Hypothalamus (tissue), 51 donors: Measurements from ENCODE around the gene MTX3.

Experiments
- DNase-seq, 51 donors: peaks; one replicate each; lab custom pipeline; 2025; lab: John Stamatoyannopoulos, UW

The MTX3 gene

DNA sequence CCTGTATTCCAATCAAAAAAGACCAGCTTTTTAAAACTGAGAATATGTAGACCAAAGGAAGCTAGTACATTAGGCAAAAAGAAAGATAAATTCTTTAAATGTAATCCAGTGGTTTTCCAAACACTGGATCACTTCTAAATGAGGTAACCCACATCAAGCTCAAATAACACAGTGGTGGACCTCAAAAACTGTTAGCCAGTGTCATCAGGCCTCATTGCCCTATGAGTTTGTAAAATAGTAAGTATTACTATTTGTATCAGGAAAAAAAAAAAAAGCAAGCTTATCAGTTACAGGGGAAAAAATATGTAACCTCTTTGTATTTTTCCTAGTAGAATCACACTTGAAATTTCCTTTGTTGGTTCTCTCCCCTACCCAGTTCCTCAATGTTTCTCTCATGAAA is 6.7 kb downstream of the MTX3 start:
- DNase-seq = no peak

DNA sequence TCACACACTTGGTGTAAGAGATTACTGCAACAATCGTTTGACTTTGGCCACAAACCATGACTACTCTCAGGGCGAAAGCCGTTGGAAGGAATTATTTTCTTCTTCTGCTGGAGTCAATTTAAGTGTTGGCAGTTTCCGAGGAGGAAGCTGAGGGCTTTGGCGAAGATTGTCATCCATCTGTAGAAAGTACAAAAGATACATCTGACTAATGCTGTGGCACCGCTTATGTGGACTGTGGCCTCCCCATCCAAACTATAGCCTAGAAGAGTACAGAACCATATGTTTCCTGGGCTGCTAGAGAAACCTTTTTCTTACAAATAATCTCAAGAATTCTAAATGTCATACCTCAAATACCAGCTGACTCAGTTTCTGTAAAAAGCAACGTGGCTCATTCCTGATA is 7.4 kb downstream of the MTX3 start:
- no peak for DNase-seq

DNA sequence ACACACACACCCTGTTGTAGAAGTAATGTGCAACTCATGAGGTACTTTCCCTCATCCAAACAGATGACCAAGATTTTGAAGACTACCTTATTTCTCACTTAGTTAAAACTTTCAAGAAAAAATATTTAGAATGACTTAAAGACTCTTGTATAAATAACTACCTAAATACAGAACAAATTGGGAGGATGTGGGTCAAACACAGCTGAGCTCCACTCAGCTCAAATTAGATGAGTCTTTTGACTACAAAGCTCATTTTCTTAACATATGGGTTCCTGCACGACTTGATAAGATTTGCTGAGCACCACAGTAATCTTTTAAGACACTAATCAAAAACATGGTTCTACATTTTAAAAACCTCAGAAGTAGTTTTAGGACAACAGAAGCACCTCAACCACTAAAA is 8.9 kb downstream of the MTX3 start:
- no peak for DNase-seq

DNA sequence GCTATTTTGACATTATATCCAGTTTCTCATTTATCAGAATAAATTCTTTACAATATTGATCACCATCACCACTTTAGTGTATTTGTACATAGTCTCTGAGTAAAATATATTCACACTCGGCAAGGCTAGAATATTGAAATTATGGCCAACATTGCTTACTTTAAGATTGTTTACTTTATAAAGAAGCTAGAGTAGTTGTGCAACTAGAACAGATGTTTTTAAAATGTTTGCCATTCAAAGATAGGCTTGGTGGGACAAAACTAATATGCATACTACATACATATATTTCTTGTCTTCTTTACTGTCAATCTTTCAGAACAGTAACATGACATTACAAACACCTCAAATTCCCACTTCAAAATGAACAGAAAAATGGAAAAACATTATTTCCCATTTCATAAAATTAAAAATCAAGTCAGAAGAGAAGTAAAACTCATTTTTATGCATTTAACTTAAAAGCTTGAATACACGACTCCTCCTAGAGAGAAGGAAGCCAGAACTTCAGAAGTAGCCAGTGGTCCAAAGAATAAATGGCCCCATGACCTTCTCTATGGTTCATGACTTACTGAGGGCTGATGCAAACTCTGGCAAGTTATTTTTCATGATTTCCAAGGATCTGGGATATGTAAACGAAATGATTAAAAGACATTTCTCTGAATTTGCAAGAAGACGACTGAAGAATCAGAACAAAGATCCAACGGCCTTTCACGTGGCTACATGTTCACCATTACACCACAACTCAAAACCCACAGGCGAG is 14.1 kb downstream of the MTX3 start:
- no peak for DNase-seq

DNA sequence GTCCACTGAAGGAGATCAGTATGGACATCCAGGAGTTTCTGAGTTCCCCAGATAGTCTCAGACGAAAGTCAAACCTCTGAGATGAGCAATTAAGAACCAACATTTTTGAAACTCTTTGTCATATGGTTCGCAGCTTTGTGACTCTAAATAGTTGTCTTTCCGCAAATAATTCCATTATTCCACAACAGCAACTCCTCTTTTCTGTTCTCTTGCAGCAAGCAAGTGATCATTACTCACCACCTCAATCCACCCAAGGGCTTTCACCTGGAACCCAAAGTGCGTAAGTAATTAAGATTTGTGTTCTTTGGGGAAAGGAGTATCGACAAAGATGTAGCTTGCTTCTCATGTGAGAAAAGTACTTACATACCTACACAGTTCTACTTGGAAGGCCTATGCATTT is 15.6 kb downstream of the MTX3 start:
- DNase-seq = no peak

DNA sequence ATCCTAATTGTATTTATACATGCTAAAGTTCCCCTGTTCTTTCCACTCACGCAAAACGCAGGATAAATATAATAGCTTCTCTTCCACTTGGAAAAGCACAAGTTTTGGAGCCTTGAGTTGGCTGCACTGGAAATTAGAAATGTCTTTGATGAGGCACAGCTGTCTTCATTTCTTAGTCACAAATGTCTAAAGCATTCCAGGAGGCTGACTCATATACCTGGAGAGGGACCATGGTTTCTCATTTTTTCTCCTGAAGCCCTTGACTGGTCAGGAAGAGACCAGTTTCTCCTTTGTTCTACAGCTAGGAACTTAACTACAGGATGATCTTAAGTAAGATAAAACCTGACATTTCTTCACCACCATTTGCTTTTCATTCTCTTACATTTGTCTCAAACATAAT is 16.2 kb downstream of the MTX3 start:
- no peak for DNase-seq

DNA sequence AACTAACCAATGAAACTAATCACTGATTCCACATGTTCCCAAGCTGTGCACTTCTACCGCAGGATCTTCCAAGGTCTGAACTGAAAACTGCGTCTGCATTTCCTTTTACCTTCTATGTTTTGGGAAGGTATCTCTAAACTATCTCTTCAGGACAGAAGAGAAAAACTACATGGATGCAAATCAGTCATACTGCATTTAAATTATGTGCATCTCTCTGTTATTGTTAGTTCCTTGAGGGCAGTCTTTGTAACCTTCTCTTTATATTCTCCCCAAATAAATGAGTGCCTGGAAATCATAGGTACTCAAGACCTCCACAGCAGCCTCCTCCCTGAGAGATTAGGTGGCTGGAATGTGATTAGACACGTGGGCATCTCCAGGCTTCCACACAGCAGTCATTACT is 17.1 kb downstream of the MTX3 start:
- DNase-seq = no peak

DNA sequence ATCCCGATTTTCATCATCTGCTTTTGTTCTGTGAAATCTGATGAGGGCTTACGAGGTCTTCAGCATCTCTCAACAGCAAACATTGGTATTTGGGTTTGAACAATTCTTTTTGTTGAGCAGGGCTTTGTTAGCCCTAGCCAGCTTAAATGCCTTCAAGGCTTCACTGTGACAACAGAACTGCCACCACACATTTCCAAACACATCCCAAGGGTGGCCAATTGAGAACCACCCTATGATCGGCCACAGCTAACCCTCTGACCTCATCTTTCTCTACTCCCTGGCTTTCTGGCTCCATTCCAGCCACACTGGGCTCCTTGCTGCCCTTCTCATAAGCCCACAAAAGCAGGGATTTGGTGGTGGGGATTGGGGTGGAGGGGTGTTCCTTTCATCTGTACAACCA is 17.6 kb downstream of the MTX3 start:
- peak in 1 of 51 donors; percentile 4 for DNase-seq

DNA sequence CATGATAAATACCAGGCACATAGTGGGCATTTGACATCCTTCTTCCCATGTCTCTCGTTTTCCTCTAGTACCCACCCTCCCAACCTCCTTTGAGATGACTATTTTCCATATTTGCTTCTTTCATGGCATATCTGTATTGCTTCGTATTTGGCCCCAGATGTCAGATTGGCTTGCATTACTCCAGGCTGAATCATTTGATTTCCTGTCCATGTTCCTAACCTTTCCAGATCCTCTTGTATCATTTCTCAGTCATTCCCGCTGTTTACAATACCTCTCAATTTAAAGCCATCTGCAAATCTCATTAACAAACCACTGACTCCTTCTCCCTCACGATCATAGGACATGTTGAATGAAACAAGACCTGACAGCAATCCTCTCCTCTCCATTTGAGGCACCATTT is 19.9 kb downstream of the MTX3 start:
- no peak for DNase-seq

DNA sequence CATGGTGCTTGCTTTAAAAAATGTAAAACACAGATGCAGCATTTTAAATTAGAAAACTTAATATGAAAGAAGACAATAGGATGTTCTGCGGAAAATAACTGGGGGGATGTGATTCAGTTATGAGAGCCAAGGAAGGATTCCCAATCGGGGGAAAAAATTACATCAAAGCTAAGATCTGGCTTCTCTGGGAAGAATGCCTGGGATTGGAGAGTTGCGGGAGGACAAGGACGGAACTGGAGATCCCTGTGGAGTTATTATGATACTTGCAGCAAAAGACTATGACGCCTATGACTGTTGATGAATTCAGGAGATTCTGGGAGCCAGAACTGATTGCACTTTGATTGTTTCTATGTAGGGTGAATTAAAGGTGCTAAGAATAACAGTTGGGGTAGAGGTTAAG is 24.6 kb downstream of the MTX3 start:
- DNase-seq = no peak

DNA sequence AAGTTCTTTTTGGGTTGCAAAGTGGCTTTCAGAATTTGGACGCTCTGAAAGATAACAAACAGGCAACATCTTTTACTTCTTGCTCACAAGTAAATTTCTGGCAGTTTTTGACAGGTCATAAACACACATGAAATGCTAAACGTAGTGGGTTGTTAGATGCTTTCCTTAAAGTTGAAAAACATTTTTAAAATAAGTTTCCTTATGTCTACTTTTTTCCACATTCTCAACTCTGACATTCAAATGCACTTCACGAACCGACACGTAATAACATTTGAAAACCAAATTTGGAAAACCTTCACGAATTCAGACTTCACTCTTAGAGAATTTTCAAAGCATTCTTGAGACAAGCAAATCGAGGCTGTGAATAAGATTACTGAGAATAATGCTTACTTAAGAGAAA is 26.9 kb downstream of the MTX3 start:
- no peak for DNase-seq

DNA sequence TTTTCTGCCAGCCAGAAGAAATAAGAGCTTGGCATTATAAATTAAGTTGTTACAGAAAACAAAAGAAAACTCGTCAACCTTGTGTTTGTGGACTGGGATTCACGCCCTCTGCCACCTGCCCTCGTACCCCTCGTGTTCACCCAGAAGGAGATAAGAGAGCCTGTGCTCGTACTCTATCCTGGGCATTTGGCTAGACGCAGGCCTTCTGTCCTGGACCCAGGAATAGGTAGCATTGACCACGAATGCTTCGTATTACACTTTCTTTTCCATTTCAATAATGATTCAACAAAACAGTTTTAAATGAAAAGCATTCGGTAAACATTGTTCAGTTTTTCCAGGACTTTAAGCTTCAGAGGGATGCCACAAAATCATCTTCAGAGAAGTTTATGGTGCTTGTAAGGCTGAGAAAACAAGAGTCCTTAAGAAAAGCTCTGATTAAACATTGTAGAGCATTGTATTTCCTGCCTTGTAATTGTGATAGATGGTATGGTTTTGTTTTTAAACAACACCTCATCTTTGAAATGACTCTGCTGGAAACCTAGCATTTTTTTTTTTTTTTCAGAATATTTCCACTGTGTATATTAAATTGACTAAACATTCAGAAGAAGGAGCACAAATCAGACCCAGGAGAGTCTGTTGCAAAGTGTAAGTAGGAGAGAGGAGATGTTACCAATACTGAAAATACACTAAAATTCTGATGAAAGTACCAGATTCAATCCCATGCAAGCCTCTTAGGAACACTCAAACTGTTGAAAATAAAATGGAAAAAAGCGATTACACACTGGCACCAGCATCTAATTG is 27.6 kb downstream of the MTX3 start:
- DNase-seq = no peak

DNA sequence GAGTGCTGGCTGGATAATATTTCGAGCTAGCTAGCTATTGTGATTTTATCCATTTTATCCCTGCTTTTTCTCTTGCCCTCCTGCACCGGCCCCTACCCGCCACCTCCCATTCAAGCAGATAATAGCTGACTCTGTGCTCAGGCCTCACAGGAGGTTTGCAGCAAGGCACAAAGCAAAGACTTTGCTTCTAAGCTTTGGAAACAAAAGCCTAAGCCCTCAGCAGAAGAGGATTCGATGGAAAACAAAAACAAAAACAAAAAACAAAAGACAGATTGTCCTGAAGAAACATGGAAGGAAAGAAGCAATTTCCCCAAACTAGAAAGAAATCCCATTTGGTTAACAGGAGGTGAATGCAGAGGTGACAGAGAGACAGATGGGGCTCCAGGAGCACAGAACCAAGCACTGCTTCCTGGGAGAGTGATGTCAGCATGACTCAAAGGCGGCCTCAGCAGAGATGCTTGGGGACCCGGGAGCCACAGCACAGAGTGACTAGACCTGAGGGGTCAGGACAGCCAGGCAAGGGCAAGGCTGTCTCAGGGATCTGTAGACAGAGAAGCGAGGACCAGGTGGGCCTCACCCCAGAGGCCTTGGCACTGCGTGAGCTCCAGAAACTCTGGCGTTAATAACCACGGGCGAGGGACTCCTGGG is 28.4 kb downstream of the MTX3 start:
- DNase-seq = peak in 1 of 51 donors; percentile 3

DNA sequence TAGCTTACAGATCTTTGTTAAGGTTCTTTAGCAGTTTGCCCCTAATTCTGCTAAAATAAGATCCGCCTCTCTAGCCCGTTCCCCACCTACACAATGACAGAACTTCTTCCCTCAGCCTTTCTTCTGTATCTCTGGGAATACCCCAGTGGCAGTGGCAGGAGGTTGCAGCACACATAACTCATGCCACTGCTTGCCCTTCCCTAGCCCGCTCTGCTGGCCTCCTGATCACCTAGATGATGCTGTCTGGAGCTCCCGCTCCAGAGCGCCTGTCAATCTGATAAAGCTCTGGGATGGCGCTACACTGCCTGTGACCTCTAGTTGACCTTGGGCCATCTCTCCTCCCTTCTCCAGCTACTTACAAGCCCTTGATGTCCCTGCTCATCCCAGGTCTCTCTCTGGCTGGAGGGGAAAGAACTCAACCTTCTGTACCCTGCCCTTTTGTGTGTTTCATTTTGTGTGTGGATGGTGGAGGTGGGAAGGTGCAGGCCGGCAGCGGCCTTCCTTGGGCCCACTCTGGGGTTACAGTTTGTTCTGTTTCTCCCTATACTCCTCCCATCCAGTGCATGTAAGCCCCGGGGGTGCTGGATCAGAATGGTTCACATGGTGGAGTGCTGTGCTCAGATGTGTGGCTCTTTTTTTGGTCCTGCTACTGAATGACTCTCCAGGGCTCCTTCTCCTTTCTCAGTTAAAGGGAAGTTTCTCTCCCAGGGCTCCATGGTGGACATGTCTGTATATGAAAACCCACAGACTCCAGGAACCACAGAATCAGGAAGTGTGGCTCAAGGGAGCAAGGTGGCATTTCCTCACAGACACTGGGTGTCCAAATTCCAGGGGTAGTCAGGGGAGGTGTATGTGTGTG is 29.1 kb downstream of the MTX3 start:
- no peak for DNase-seq

DNA sequence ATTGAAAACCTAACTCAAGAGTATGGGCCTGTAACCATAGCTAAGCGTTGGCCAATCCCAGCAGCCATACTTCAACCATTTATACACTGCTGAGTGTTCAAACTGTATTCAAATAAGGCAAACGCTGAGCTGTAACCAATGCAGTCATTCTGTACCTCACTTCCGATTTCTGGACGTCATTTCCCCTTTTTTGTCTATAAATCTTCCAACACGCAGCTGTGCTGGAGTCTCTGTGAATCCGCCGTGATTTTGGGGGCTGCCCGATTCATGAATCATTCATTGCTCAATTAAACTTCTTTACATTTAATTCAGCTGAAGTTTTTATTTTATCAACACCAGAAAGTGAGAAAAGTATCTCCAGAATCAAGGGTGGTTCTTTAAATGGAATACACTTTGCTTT is 31.7 kb downstream of the MTX3 start:
- no peak for DNase-seq

DNA sequence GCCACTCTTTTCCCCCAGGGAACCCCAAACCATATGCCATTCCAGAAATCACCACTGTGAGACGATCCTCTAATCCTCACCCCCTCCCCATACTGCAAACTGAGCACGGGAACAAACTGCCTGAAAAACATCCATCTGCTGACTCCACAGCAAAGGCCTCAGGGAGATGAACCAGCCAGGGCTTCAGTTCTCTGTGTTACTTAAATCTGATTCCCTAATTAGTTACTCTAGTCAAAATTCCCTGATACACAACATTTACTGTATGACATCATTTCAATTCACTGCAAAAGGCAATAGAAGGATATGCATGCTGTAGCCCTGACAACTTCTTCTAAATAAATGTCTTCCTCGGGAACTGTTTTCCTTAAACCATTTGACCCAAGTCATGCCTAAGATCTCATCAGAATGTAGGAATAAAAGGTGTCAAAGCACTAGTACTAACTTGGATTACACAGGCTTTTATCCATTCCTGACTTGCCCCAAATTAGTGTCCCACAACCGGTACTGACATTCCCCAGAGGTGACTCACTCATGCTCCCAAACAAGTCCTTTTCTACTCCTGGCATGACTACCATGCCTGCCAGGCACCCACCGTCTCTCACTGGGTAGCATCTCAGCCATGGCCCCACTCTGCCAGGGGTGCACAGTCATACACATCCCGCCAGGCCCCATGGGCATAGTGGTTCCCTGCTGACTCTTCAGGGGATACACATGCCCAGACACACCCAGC is 35.0 kb downstream of the MTX3 start:
- no peak for DNase-seq

DNA sequence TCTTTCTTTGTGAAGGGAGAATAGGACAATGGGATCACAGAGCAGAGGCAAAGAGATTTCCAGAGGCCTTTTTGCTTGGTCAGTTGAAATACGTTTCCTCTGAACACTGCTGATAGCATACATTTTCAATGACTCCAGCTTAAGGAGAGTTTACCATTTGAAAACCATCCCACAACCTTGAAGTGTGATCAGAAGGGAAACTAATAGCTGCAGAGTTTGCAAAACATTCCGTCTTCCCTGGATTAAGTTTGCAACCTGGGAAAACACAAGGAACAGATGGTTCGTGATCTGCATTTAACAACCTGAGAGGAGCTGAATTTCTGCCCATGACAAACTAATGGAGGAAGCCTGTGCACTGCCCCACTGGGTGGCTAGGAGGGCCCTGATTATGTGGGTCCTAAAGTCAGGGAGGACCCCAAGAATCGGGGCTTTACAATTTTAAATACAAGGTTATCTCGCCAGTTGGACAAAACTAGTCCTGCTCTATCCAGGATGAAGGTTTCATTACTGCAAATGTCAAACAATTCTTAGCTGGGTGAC is 35.6 kb downstream of the MTX3 start:
- no peak for DNase-seq

DNA sequence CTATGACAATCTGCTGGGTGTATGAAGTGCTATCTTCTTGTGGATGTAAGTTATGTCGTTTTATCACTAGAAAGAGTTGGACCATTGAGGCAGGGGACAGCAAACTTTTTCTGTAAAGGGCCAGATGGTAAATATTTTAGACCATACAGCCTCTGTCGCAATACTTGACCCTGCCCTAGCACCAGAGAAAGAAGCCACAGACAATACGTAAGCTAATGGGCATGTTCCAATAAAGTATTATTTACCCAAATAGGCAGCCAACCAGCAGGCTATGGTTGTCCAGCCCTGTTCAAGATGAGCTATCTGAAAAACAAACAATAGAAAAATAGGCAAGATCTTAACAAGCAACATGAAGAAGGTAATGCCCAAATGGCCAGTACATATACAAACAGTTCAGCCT is 36.4 kb downstream of the MTX3 start:
- DNase-seq = no peak

DNA sequence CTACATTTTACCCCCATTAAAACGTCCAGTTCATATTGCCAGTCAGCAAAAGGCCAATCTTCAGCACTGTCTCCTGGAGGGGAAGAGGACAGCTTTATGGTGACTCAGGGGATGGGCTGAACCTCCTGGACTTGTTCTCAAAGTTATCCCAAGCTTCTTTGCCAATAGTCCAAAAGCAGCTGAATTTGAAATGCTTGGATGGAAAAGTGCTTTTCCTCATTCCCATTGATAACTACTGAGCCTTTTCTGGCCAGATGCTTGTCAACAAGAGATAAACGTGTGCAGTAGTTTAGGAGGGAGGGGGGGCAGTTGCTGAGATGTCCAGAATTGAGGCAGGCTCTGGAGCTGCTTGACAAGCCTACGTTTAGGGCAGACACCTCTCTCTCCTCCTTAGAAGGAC is 43.5 kb downstream of the MTX3 start:
- no peak for DNase-seq

DNA sequence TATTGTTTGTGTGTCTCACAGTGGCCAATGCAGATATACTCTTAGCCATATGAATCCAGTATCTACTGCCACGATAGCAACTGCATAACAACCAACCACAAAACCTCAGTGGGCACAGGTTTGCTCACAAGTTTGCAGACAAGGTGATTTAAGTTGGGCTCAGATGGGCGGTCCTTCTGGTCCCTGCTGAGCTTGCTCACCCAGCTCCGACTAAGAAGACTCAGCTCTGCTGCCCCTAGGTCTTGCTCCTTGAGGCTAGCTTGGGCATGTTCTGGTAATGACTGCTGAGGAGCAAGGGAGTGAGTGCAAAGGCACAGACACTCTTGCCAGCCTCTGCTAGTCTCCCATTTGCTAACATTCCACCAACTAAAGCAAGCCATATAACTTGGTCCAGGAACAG is 52.6 kb downstream of the MTX3 start:
- DNase-seq = no peak
